ENCODE results near the gene ANKDD1B.

DNA sequence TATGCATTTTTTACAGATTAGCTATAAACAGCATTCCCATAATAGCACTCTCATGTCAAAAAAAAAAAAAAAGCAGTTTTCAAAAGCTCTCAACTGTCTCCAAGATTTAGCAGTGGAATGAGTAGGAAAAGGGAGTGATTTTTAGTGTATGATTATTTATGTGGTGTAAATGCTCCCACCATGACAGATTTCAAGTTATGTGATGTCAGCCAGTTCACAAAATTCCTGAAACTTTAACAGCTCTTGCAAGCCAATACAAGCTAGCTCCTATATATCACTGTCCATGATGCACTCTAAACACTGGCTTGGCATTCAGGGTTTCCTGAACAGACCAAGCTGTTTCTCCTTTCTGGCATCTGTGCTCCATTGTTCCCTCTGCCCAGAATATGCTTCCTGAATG is 7.9 kb upstream of the ANKDD1B start:
- no peak for TF ChIP-seq EP300 (IDR thresholded peaks at IDR 0.05)
- no peak for TF ChIP-seq MAFK (IDR thresholded peaks at IDR 0.05; ENCODE audit: partially characterized antibody)
- no peak for TF ChIP-seq POLR2A (IDR thresholded peaks at IDR 0.05; ENCODE audit: low read length)
- TF ChIP-seq, protein P1, sequence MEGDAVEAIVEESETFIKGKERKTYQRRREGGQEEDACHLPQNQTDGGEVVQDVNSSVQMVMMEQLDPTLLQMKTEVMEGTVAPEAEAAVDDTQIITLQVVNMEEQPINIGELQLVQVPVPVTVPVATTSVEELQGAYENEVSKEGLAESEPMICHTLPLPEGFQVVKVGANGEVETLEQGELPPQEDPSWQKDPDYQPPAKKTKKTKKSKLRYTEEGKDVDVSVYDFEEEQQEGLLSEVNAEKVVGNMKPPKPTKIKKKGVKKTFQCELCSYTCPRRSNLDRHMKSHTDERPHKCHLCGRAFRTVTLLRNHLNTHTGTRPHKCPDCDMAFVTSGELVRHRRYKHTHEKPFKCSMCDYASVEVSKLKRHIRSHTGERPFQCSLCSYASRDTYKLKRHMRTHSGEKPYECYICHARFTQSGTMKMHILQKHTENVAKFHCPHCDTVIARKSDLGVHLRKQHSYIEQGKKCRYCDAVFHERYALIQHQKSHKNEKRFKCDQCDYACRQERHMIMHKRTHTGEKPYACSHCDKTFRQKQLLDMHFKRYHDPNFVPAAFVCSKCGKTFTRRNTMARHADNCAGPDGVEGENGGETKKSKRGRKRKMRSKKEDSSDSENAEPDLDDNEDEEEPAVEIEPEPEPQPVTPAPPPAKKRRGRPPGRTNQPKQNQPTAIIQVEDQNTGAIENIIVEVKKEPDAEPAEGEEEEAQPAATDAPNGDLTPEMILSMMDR (IDR thresholded peaks at IDR 0.05), result no peak
- no peak for TF ChIP-seq HDAC2 (IDR thresholded peaks at IDR 0.05)
- TF ChIP-seq SREBF2 (IDR thresholded peaks at IDR 0.05), result no peak
- TF ChIP-seq POLR2AphosphoS2 (conservative IDR thresholded peaks at IDR 0.05; ENCODE audit: low read length), result no peak
- TF ChIP-seq SMC3 (IDR thresholded peaks at IDR 0.05), result no peak
- no peak for TF ChIP-seq CEBPB (IDR thresholded peaks at IDR 0.05)
- TF ChIP-seq, protein P2, sequence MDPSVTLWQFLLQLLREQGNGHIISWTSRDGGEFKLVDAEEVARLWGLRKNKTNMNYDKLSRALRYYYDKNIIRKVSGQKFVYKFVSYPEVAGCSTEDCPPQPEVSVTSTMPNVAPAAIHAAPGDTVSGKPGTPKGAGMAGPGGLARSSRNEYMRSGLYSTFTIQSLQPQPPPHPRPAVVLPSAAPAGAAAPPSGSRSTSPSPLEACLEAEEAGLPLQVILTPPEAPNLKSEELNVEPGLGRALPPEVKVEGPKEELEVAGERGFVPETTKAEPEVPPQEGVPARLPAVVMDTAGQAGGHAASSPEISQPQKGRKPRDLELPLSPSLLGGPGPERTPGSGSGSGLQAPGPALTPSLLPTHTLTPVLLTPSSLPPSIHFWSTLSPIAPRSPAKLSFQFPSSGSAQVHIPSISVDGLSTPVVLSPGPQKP (IDR thresholded peaks at IDR 0.05; ENCODE audit: low read depth, low read length), result no peak
- no peak for TF ChIP-seq HOXA7 (CRISPR knock-in tag; IDR thresholded peaks at IDR 0.05)
